Thymus (tissue), 11 donors: ENCODE measurements around the gene APOBEC3B. TPM values are rescaled to one million over a fixed set of nuclear protein-coding genes. Genes with fewer than 3 reads are reported as not detected.
"Not testable (repeated sequence)": the region's sequence is repeated elsewhere in the genome, so short reads cannot be mapped to it uniquely, and the experiment has no call there.

ENCODE experiments used
- DNase-seq, 9 donors: peaks; one replicate each; pipeline ENCODE4 v3.0.0-alpha.2; 2013; ENCODE audit warnings: low spot score in 9 of 9, low read depth in 6 of 9, missing footprints in 1 of 9
- H3K27ac ChIP-seq, 2 donors: one replicate each; pipeline ENCODE4 v1.5.1; 2013; ENCODE audit warnings: control low read depth in 1 of 2, low read depth in 1 of 2, low read length in 1 of 2, mild to moderate bottlenecking in 1 of 2, moderate library complexity in 1 of 2
- H3K27me3 ChIP-seq, 2 donors: one replicate each; pipeline ENCODE4 v1.5.1; 2013; ENCODE audit warnings: low read length in 1 of 2; ENCODE audit not compliant: control insufficient read depth in 2 of 2, insufficient read depth in 1 of 2
- H3K36me3 ChIP-seq, 2 donors: one replicate each; pipeline ENCODE4 v1.5.1; 2013; ENCODE audit warnings: low read length in 1 of 2, mild to moderate bottlenecking in 1 of 2, moderate library complexity in 1 of 2; ENCODE audit not compliant: control insufficient read depth in 2 of 2, insufficient read depth in 2 of 2
- H3K4me1 ChIP-seq, 2 donors: one replicate each; pipeline ENCODE4 v1.5.1; 2013; ENCODE audit warnings: low read length in 2 of 2; ENCODE audit not compliant: control insufficient read depth in 2 of 2, insufficient read depth in 2 of 2
- H3K4me3 ChIP-seq, 2 donors: one replicate each; pipeline ENCODE4 v1.5.1; 2013; ENCODE audit warnings: low read length in 2 of 2, control low read depth in 1 of 2, mild to moderate bottlenecking in 1 of 2
- H3K9me3 ChIP-seq, 2 donors: one replicate each; pipeline ENCODE4 v1.5.1; 2013; ENCODE audit warnings: low read length in 1 of 2, mild to moderate bottlenecking in 1 of 2; ENCODE audit not compliant: control insufficient read depth in 2 of 2, insufficient read depth in 1 of 2
- WGBS: extraction: QIAGEN DNeasy Blood & Tissue Kit; methylation state at CpG from one replicate; pipeline ENCODE4 v1.1.7; 2013; 5-methylcytosine and 5-hydroxymethylcytosine counted together
- polyA plus RNA-seq: library from polyadenylated mRNA; stranded (reverse); fragments of 200-250 nt; gene quantifications from one replicate; pipeline ENCODE4 v1.2.3, GENCODE V29; 2013
- total RNA-seq: library from RNA; stranded (reverse); fragments of 120-200 nt; gene quantifications from one replicate; pipeline ENCODE4 v1.2.4, GENCODE V29; 2013
- donor health status: healthy.

APOBEC3B gene
- total and polyA plus RNA-seq, 2 donors = 6.8 to 9.2 TPM

DNA sequence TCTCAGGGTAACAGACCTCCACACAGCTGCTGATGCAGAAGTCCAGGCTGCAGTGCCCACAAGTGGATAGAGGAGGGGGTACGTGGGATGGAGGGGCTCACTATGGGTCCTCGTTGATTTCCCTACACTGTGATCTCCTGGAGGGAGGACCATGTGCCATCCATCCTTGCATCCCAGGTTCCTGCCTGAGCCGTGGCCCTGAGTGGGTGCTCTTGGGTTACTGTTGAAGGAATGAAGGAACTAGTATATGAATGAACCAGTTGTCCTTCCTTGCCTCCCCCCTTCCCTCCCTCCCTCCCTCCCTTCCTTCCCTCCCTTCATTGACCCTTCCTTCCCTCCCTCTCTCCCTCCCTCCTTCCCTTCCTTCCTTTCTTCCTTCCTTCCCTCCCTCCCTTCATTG lies 15.4 kb downstream of the APOBEC3B start:
- no peaks in the 10 kb centered on the region for H3K36me3 ChIP-seq
- no peak for DNase-seq
- no peak overlapping the region for H3K4me3 ChIP-seq
- peaks cover 0 to 7% of the 10 kb centered on the region in 2 donors for H3K27me3 ChIP-seq
- H3K9me3 ChIP-seq = peaks cover 0 to 5% of the 10 kb centered on the region in 2 donors
- H3K4me1 ChIP-seq = peaks cover 4 to 10% of the 10 kb centered on the region in 2 donors
- no peak overlapping the region for H3K27ac ChIP-seq
- 94% methylated on average over 3 of the region's 3 CpGs for WGBS

- no peaks in the 10 kb centered on the region for H3K36me3 ChIP-seq
- DNase-seq = peak in 5 of 9 donors; percentile 44 to 80 (median 53)
- peaks cover 0 to 9% of the 10 kb centered on the region in 2 donors for H3K4me1 ChIP-seq
- H3K9me3 ChIP-seq = peaks cover 0 to 5% of the 10 kb centered on the region in 2 donors
- H3K27ac ChIP-seq = no peak overlapping the region
- no peak overlapping the region for H3K4me3 ChIP-seq
- WGBS = 22% methylated on average over 7 of the region's 7 CpGs
- peaks cover 0 to 7% of the 10 kb centered on the region in 2 donors for H3K27me3 ChIP-seq
Observed at GRCh38 chr22:39003165-39003638, 21.1 kb downstream of the APOBEC3B start.

- over 99% methylated on average over 5 of the region's 5 CpGs for WGBS
- Histone ChIP-seq H3K4me1 (peaks cover 0 to 17% of the 10 kb centered on the region in 2 donors), H3K27me3 (no peaks in the 10 kb centered on the region), H3K9me3 (peaks cover 0 to 4% of the 10 kb centered on the region in 2 donors), H3K27ac (no peak overlapping the region), H3K4me3 (no peak overlapping the region), H3K36me3 (no peaks in the 10 kb centered on the region)
- no peak for DNase-seq
Observed at GRCh38 chr22:39007177-39007576, 25.0 kb downstream of the APOBEC3B start.

DNA sequence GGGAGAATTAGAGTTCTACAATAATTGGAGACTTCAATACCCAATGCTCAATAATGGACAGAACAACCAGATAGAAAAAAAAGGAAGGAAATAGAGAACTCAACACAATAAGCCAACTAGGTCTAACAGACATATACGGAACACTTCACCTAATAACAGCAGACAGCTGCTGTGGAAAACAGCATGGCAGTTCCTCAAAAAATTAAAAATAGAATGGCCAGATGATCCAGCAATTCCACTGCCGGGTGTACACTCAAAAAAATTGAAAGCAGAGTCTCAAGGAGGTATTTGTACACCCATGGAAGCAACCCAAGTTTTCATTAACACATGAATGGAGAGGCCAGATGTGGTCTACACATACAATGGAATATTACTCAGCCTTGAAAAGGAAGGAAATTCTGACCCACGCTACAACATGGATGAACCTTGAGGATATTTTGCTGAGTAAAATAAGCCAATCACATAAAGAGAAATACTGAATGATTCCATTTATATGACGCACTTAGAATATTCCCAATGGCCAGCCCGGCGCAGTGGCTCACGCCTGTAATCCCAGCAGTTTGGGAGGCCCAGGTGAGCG lies 26.2 kb downstream of the APOBEC3B start:
- WGBS = 83% methylated on average over 8 of the region's 8 CpGs
- not testable (repeated sequence) for DNase-seq, H3K27me3 ChIP-seq

DNA sequence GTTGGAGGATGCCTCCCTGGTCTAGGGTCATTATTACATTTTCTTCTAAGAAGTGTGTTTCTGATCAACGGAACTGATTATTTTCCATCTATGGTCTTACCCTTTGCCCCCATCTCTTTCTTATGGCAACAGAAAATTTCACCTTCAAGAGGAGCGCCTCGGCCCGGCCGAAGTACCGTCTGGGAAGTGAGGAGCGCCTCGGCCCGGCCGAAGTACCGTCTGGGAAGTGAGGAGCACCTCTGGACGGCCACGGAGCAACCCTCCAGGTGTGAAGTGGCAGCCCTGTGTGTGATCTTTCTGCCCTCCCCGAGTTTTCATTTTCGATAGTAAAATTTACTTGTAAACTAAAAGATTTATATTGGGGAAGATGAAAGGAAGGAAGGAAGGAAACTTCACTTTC lies 28.8 kb downstream of the APOBEC3B start:
- Histone ChIP-seq H3K27ac (no peak overlapping the region), H3K4me1 (peaks cover 5 to 32% of the 10 kb centered on the region in 2 donors), H3K4me3 (no peak overlapping the region), H3K27me3 (no peaks in the 10 kb centered on the region), H3K36me3 (no peaks in the 10 kb centered on the region), H3K9me3 (peaks cover 0 to 4% of the 10 kb centered on the region in 2 donors)
- DNase-seq = no peak
- WGBS = 90% methylated on average over 15 of the region's 15 CpGs

More for the DNA sequence above, 26.2 kb downstream of the APOBEC3B start:
- H3K36me3 ChIP-seq, H3K4me3 ChIP-seq, H3K27ac ChIP-seq, H3K9me3 ChIP-seq: not testable (repeated sequence)
- H3K4me1 ChIP-seq = peaks cover 0 to 14% of the 10 kb centered on the region in 2 donors

GRCh38 chr22:39012533-39013511 lies 30.7 kb downstream of the APOBEC3B start:
- DNase-seq = no peak
- H3K36me3 ChIP-seq = no peaks in the 10 kb centered on the region
- H3K4me3 ChIP-seq = no peak overlapping the region
- no peaks in the 10 kb centered on the region for H3K27me3 ChIP-seq
- 94% methylated on average over 29 of the region's 29 CpGs for WGBS
- peaks cover 5 to 32% of the 10 kb centered on the region in 2 donors for H3K4me1 ChIP-seq
- no peak overlapping the region for H3K27ac ChIP-seq
- H3K9me3 ChIP-seq = peaks cover 0 to 4% of the 10 kb centered on the region in 2 donors

DNA sequence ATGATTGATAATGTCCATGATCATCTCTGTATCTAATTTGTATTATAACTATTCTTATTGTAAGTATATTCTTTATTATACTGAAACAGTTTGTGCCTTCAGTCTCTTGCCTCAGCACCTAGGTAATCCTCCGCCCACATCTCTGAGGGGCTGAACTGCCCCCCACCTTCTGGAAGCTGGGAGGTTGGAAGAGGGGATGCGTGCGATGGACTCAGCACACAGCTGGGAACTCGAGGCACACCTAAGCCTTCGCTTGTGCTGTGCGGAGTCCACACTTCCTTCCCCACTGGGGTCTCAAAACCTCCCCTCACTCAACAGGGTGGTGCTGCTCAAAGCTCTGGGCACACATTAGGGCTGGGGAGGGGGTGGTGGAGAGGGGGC lies 31.4 kb downstream of the APOBEC3B start:
- H3K27ac ChIP-seq = peak overlapping the region; percentile 43 to 91
- H3K27me3 ChIP-seq, H3K9me3 ChIP-seq, H3K36me3 ChIP-seq: not testable (repeated sequence)
- H3K4me3 ChIP-seq = peak overlapping the region; percentile 28 to 51
- H3K4me1 ChIP-seq = peaks cover 5 to 32% of the 10 kb centered on the region in 2 donors
- 44% methylated on average over 6 of the region's 6 CpGs for WGBS
- peak in 1 of 9 donors; percentile 25 for DNase-seq

DNA sequence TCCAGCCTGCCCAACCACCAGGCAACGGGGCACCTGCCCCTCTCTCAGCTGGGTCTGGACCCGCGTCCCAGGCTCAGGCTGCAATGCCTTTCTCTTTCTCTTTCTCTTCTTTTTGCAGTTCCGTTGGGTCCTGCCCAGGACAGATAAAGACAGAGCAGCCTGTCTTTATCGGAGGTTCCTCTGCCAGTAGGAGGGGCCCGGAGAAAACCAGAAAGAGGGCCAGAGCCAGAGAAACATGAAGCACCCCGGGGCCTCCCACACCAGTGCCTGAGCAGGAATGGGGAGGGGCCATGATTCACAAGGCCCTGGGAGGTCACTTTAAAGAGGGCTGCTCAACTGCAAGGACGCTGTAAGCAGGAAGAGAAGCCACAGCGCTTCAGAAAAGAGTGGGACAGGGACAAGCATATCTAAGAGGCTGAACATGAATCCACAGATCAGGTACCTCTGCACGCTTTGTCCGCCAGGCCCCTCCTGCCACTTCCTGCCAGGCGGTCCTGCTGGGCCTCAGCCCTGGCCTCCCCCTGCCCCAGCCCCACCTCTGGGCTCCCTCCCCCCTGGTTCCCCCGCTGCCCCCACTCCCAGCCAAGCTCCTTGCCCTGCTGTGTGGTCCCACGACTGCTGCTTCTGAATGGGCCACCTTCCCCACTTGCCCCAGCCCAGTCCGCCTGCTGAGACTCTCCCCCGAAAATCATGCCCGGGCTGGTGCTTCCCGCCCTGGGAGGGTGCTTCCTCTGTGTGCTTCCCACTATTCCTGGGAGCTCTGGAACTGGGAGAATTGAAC lies 32.0 kb downstream of the APOBEC3B start, which contains the start of gene APOBEC3C:
TSS of gene APOBEC3C (plus strand) at position 316 of the 781 bp plus-strand sequence. CDS start at position 422, 106 bp downstream.
- H3K4me1 ChIP-seq = peaks cover 5 to 32% of the 10 kb centered on the region in 2 donors
- peak within 1 kb of the TSS; percentile 28 to 51 for H3K4me3 ChIP-seq
- peak within 1 kb of the TSS; percentile 75 to 91 for H3K27ac ChIP-seq

More for the DNA sequence above, 32.0 kb downstream of the APOBEC3B start, which contains the start of gene APOBEC3C:
- Histone ChIP-seq H3K9me3 (peaks cover 0 to 2% of the 10 kb centered on the region in 2 donors), H3K27me3 (no peaks in the 10 kb centered on the region), H3K36me3 (peaks cover 0 to 2% of the 10 kb centered on the region in 2 donors)
- WGBS = 2% methylated on average over 18 of the region's 18 CpGs
- peak in 3 of 9 donors; percentile 40 to 76 (median 45) for DNase-seq
